Mesendoderm (in vitro differentiated cells): ENCODE results near the gene ST6GAL1.
A peak's percentile ranks its signal among the peaks of the same experiment; 100 is the strongest.
"Not testable (repeated sequence)": the region's sequence is repeated elsewhere in the genome, so short reads cannot be mapped to it uniquely, and the experiment has no call there.

Experiments
- DNase-seq: peaks from one replicate; pipeline ENCODE4 v3.0.0; 2013
- H2AK5ac ChIP-seq: 2 replicates; pipeline ENCODE4 v1.6.1; 2013; ENCODE audit warnings: low read length, inconsistent platforms
- H2BK120ac ChIP-seq: 2 replicates; pipeline ENCODE4 v1.6.1; 2013; ENCODE audit warnings: low read depth, mild to moderate bottlenecking, low read length, moderate library complexity, mixed read lengths
- H2BK15ac ChIP-seq: replicated peaks from 2 replicates; pipeline ENCODE4 v1.6.1; 2013; ENCODE audit warnings: low read depth, mild to moderate bottlenecking, moderate library complexity
- H2BK5ac ChIP-seq: 2 replicates; pipeline ENCODE4 v1.6.1; 2013; ENCODE audit warnings: low read length, inconsistent platforms
- H3K18ac ChIP-seq: 2 replicates; pipeline ENCODE4 v1.6.1; 2013; ENCODE audit warnings: mild to moderate bottlenecking, low read length, mixed read lengths
- H3K23ac ChIP-seq: one replicate; pipeline ENCODE4 v1.6.1; 2013; ENCODE audit warnings: low read length
- H3K27ac ChIP-seq: 2 replicates; pipeline ENCODE4 v1.5.1; 2013; ENCODE audit warnings: low read depth, mild to moderate bottlenecking, inconsistent platforms, low read length, moderate library complexity
- H3K27me3 ChIP-seq: 2 replicates; pipeline ENCODE4 v1.6.1; 2013; ENCODE audit warnings: low read length, control low read depth, mild to moderate bottlenecking, inconsistent platforms; ENCODE audit not compliant: insufficient read depth, poor library complexity
- H3K36me3 ChIP-seq: 2 replicates; pipeline ENCODE4 v1.6.1; 2013; ENCODE audit warnings: low read length, inconsistent platforms; ENCODE audit not compliant: control insufficient read depth, insufficient read depth
- H3K4ac ChIP-seq: one replicate; pipeline ENCODE4 v1.6.1; 2013; ENCODE audit warnings: low read depth, mild to moderate bottlenecking, low read length, moderate library complexity
- H3K4me1 ChIP-seq: 2 replicates; pipeline ENCODE4 v1.6.1; 2013; ENCODE audit warnings: low read depth, low read length, inconsistent platforms; ENCODE audit not compliant: control insufficient read depth
- H3K4me2 ChIP-seq: 2 replicates; pipeline ENCODE4 v1.6.1; 2013; ENCODE audit warnings: low read length
- H3K4me3 ChIP-seq: 2 replicates; pipeline ENCODE4 v1.5.1; 2013; ENCODE audit warnings: mild to moderate bottlenecking, low read length
- H3K56ac ChIP-seq: one replicate; pipeline ENCODE4 v1.6.1; 2013; ENCODE audit warnings: low read length
- H3K79me1 ChIP-seq: 2 replicates; pipeline ENCODE4 v1.6.1; 2013; ENCODE audit warnings: low read length, inconsistent platforms
- H3K79me2 ChIP-seq: 2 replicates; pipeline ENCODE4 v1.6.1; 2013; ENCODE audit warnings: mild to moderate bottlenecking, low read length; ENCODE audit not compliant: control insufficient read depth, insufficient read depth
- H3K9ac ChIP-seq: 2 replicates; pipeline ENCODE4 v1.6.1; 2013; ENCODE audit warnings: low read length, inconsistent platforms
- H4K5ac ChIP-seq: one replicate; pipeline ENCODE4 v1.6.1; 2013; ENCODE audit warnings: low read length
- H4K8ac ChIP-seq: one replicate; pipeline ENCODE4 v1.6.1; 2013; ENCODE audit warnings: low read depth, mild to moderate bottlenecking, control low read depth, low read length, moderate library complexity
- WGBS: extraction: QIAGEN DNeasy Blood & Tissue Kit; methylation state at CpG from one replicate; pipeline ENCODE4 v1.1.7; 2013; ENCODE audit warnings: low lambda C conversion rate, missing lambda C conversion rate; ENCODE audit not compliant: insufficient coverage; ENCODE audit errors: extremely low coverage; 5-methylcytosine and 5-hydroxymethylcytosine counted together

The ST6GAL1 gene

DNA sequence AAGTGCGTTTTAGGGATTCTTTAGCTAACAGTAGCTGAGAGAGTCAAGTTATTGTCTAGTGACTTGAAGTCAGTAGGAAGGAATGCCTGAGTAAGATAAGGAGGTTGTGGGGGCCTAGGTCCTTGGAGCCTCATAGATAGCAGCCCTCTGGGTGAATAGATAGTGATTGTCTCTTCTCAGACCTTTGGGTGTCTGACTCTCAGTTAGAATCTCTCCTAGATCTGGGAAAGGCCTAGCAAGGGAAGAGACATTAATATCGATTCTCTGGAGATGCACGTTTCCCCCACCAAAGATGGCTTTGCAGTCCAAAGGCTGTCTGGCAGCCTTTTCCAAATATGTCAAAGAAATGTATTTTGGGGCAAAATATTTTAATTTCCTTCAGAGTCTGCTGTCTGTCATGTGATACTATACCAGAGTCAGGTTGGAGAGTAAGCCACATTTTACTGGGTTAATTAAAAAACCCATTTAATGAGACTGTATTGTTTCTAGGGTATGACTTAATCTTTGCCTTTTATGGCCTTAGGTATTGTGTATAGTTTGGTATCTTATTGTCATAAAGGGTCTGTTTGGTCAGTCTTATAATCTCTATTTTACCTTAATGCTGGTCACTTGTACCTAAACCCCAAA is 92.2 kb downstream of the ST6GAL1 start:
- Histone ChIP-seq H3K79me2 (no peaks in the 10 kb centered on the region), H2BK15ac (no peak overlapping the region), H3K56ac (no peak overlapping the region), H3K27ac (peak overlapping the region; percentile 43), H3K9ac (no peak overlapping the region), H3K18ac (no peak overlapping the region), H4K8ac (no peak overlapping the region), H2BK5ac (no peak overlapping the region), H3K4me1 (peaks cover 7% of the 10 kb centered on the region), H3K27me3 (no peaks in the 10 kb centered on the region), H2BK120ac (no peak overlapping the region), H3K4me3 (no peak overlapping the region), H3K4me2 (no peak overlapping the region), H3K36me3 (no peaks in the 10 kb centered on the region), H4K5ac (no peak overlapping the region), H3K79me1 (peaks cover 4% of the 10 kb centered on the region), H2AK5ac (no peak overlapping the region), H3K23ac (no peak overlapping the region), H3K4ac (no peak overlapping the region)
- no CpG with 5 or more reads among the region's 3 CpGs for WGBS
- peak; percentile 89 for DNase-seq

DNA sequence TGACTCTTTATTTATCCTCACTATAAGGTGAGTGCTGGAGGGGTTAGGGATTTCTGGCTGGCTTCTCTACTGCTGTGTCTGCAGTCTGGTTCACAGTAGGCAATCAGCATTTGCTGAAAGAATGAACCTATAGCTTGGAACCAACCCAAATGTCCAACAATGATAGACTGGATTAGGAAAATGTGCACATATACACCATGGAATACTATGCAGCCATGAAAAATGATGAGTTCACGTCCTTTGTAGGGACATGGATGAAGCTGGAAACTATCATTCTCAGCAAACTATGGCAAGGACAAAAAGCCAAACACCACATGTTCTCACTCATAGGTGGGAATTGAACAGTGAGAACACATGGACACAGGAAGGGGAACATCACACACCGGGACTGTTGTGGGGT is 93.0 kb downstream of the ST6GAL1 start:
- H3K4me3 ChIP-seq, H2AK5ac ChIP-seq, H2BK5ac ChIP-seq, H2BK120ac ChIP-seq, H3K56ac ChIP-seq, H3K4ac ChIP-seq, H3K9ac ChIP-seq, H3K27me3 ChIP-seq, H3K18ac ChIP-seq, H2BK15ac ChIP-seq, H3K4me2 ChIP-seq, H3K79me1 ChIP-seq, H3K36me3 ChIP-seq, H3K27ac ChIP-seq, H4K5ac ChIP-seq, H3K23ac ChIP-seq, H3K79me2 ChIP-seq, H4K8ac ChIP-seq, H3K4me1 ChIP-seq, DNase-seq: not testable (repeated sequence)
- WGBS: no CpG with 5 or more reads among the region's 2 CpGs

DNA sequence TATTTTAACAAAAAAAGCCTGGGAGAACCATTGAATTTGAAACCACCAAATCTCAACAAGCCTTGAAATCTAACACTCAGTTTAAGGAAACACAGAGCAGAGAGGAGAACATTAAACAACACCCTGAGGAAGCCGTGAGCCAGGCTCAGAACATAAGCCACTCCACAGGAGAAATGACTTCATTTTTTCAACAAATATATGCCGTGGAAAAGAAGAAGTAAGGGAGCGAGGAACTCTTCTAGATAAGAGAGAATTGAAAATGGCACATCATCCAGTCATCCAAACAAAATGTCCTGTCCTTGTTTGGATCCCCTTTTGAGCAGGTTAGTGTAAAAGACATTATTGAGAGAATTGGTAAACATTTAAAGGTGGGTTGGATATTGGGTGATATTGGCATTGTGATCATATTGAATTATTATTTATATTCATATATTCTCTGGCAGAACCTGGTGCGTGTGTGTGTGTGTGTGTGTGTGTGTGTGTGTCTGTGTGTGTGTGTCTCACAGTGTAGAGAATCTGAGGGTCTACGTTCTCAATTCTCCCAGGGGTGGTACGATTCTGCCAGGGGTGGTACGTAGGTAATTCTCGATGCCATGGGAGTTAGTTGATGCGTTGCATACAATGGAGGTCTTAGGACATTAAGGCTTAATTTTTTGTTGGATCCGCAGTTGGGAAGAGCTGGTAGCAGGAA is 94.4 kb downstream of the ST6GAL1 start:
- no peak overlapping the region for H3K9ac ChIP-seq
- H3K56ac ChIP-seq: no peak overlapping the region
- H3K79me2 ChIP-seq: no peaks in the 10 kb centered on the region
- no peak for DNase-seq
- no peak overlapping the region for H3K4me2 ChIP-seq
- H2BK5ac ChIP-seq: no peak overlapping the region
- no peak overlapping the region for H2AK5ac ChIP-seq
- no peak overlapping the region for H3K4ac ChIP-seq
- H3K4me1 ChIP-seq: peaks cover 7% of the 10 kb centered on the region
- H3K27ac ChIP-seq: no peak overlapping the region
- H3K27me3 ChIP-seq: no peaks in the 10 kb centered on the region
- H4K5ac ChIP-seq: no peak overlapping the region
- peaks cover 6% of the 10 kb centered on the region for H3K79me1 ChIP-seq
- H3K36me3 ChIP-seq: no peaks in the 10 kb centered on the region
- H3K23ac ChIP-seq: no peak overlapping the region
- no peak overlapping the region for H4K8ac ChIP-seq
- no peak overlapping the region for H2BK15ac ChIP-seq
- H3K4me3 ChIP-seq: no peak overlapping the region
- no CpG with 5 or more reads among the region's 10 CpGs for WGBS
- H3K18ac ChIP-seq: peak overlapping the region; percentile 20
- no peak overlapping the region for H2BK120ac ChIP-seq

DNA sequence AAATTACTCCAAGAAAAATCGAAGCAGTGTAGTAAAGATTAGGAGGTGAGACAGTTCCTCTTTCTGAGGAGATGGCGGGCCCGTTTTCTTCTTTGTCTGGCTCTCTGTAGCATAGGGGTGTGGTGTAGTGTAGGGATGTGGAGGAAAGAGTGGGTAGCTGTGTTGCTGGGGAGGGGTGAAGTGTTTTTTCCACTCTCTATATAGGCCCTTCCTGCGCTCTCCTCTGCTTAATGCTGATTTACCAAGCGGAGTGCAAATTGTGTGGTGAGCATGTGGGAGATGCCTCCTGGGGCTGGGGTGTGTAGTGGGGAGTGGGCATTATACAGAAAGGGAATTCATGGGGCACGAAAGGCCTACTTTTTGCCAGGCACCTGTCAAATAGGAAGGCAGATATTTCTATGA is 94.9 kb downstream of the ST6GAL1 start:
- H3K18ac ChIP-seq: peak overlapping the region; percentile 20
- WGBS: no CpG with 5 or more reads among the region's 6 CpGs
- H3K9ac ChIP-seq: no peak overlapping the region
- H3K4me2 ChIP-seq: no peak overlapping the region
- H3K27me3 ChIP-seq: no peaks in the 10 kb centered on the region
- H3K23ac ChIP-seq: no peak overlapping the region
- H3K79me1 ChIP-seq: peaks cover 11% of the 10 kb centered on the region
- no peak overlapping the region for H3K27ac ChIP-seq
- peak overlapping the region; percentile 23 for H2BK5ac ChIP-seq
- no peak overlapping the region for H4K5ac ChIP-seq
- no peak for DNase-seq
- no peak overlapping the region for H3K4me3 ChIP-seq
- H3K4ac ChIP-seq: no peak overlapping the region
- H2AK5ac ChIP-seq: no peak overlapping the region
- H3K4me1 ChIP-seq: peaks cover 7% of the 10 kb centered on the region
- H4K8ac ChIP-seq: no peak overlapping the region
- H2BK15ac ChIP-seq: no peak overlapping the region
- no peak overlapping the region for H2BK120ac ChIP-seq
- H3K79me2 ChIP-seq: no peaks in the 10 kb centered on the region
- H3K36me3 ChIP-seq: no peaks in the 10 kb centered on the region
- peak overlapping the region; percentile 58 for H3K56ac ChIP-seq

DNA sequence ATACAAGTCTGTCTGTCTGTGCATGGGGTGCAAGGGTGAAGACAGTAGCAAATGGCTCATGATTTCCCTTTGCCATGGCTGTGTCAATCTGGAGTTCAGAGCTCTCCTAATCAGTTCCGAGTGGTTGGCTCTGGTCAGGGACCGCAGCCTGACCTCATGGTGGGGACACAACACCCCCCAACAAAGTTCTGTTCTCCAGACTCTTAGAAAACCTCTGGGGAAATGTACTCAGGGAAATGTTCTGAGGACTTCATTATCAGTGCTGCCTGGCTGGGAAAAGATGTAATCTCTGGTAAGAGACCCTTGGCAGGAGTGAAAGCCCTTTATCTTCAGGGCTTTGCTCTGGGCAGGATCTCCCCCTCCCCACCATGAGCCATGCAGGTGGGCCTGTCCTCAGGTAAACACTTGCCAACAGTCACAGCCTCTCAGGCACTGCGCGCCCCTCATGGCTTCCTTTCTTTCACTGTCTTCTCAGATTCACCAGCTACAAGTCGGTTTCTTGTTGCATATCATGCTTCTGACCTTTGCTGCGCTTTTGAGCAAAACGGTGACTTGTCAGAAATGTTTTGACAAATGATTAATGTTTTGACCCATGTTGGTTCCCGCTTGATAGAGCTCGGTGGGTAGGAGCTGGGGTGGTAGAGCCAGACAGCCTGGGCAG is 95.5 kb downstream of the ST6GAL1 start:
- H2AK5ac ChIP-seq: no peak overlapping the region
- H3K56ac ChIP-seq: no peak overlapping the region
- H3K18ac ChIP-seq: peak overlapping the region; percentile 46
- peaks cover 7% of the 10 kb centered on the region for H3K4me1 ChIP-seq
- no peak overlapping the region for H3K9ac ChIP-seq
- no peak overlapping the region for H3K23ac ChIP-seq
- H2BK5ac ChIP-seq: no peak overlapping the region
- no peaks in the 10 kb centered on the region for H3K79me2 ChIP-seq
- H3K79me1 ChIP-seq: peaks cover 11% of the 10 kb centered on the region
- no peak overlapping the region for H2BK120ac ChIP-seq
- no CpG with 5 or more reads among the region's 9 CpGs for WGBS
- H3K4me2 ChIP-seq: no peak overlapping the region
- no peak overlapping the region for H4K8ac ChIP-seq
- H3K27ac ChIP-seq: no peak overlapping the region
- peak; percentile 46 for DNase-seq
- no peaks in the 10 kb centered on the region for H3K36me3 ChIP-seq
- no peak overlapping the region for H3K4ac ChIP-seq
- no peak overlapping the region for H2BK15ac ChIP-seq
- H4K5ac ChIP-seq: no peak overlapping the region
- no peaks in the 10 kb centered on the region for H3K27me3 ChIP-seq
- no peak overlapping the region for H3K4me3 ChIP-seq
